Heart left ventricle (tissue), 13 donors: ENCODE measurements around the gene STK11.

Experiments
- CTCF ChIP-seq, 12 donors: fragments of 200-600 bp; sonication (generic) in 4 of 12; IDR thresholded peaks; one replicate each; pipeline versions ENCODE4 v1.5.0 to v1.8.0; 2018 to 2022; ENCODE audit warnings: antibody characterized with exemption in 12 of 12, mild to moderate bottlenecking in 5 of 12
- POLR2A ChIP-seq, 2 donors: fragments of 450-650 bp; IDR thresholded peaks; one replicate each; pipeline ENCODE4 v1.6.1; 2017; ENCODE audit warnings: antibody characterized with exemption in 2 of 2, mild to moderate bottlenecking in 2 of 2, moderate library complexity in 2 of 2
- donor health status: ischemic (EF 13 %, LVEDD 7.1; RV severe dilation, severe dysfunction).
- donor health status: DM: no; HTN: yes; CAD: no.
- donor health status: DM: no; HTN: no; CAD: no.
- donor health status: ischemic (EF 25% LVEDD 6.9; RV normal size, moderate dysfunction).
- donor health status: ischemic (EF 25% LVEDD 5.7; RV mildly dilated, moderate dysfunction).
- donor health status: ischemic (EF 35%, LVEDD 5.7; RV mildly dilated, moderate dysfunction).
- donor health status: nonischemic (EF 11% LVEDD 7.7; RV severe dilation, severe dysfunction).
- donor health status: DM: yes; HTN: yes; CAD: no.
- donor health status: PGD.
- donor health status: ischemic (EF 29% LVEDD 5.4; RV normal size, mild dysfunction).
- donor health status: nonischemic (EF 23%, LVEDD 6.1; RV moderate dilation, normal function).

DNA sequence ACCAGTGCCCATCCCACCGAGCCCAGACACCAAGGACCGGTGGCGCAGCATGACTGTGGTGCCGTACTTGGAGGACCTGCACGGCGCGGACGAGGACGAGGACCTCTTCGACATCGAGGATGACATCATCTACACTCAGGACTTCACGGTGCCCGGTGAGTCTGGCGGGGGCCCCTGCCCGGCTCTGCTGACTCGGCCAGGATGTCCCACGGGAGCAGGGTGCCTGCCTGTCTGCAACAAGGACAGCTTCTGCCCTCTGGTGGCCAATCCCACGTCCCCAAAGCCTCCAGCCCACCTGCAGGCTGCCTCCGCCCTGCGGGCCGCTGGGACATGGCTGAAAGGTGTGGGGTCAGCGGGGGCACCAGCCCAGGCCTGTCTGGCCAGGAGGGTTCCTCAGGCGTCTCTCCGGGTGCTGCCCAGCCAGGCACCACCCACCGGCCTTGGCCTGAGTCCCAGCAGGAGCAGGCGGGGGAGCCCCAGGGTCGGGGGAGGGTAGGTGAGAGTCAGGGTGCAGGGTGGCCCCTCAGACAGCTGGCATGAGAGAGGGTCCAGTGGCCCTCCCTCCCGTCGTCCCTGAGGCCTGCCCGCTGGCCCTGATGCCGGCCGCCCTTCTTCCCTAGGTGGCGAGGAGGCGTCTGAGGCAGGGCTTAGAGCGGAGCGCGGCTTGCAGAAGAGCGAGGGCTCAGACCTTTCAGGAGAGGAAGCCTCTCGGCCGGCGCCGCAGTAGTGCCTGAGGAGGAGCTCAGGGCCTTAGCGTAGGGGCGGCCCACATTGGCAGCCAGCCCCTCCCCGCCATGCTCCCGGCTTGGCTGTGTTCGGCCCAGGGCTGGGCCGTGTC, 17.7 kb downstream of the STK11 start:
- TF ChIP-seq POLR2A (IDR thresholded peaks at IDR 0.05) = no peak
- peak in 11 of 12 donors; percentile 19 to 49 (median 28) for TF ChIP-seq CTCF (IDR thresholded peaks at IDR 0.05)
